Breast epithelium (tissue), 4 donors: ENCODE results near the gene HTR6. TPM values are rescaled to one million over a fixed set of nuclear protein-coding genes. Genes with fewer than 3 reads are reported as not detected.

Experiments used
- DNase-seq, 2 donors: peaks; one replicate each; pipeline ENCODE4 v3.0.0-alpha.2; 2019; ENCODE audit warnings: low spot score in 2 of 2
- H3K27ac ChIP-seq, 2 donors: fragments of 200-600 bp; sonication (generic) in 1 of 2; one replicate each; pipeline ENCODE4 v1.5.1; 2016 to 2019; ENCODE audit warnings: mild to moderate bottlenecking in 1 of 2
- H3K27me3 ChIP-seq, 2 donors: fragments of 200-600 bp; sonication (generic) in 1 of 2; one replicate each; pipeline versions ENCODE4 v1.5.1 to v1.6.0; 2017 to 2019; ENCODE audit warnings: control low read depth in 1 of 2, mild to moderate bottlenecking in 1 of 2
- H3K36me3 ChIP-seq: fragments of 200-600 bp; one replicate; pipeline ENCODE4 v1.5.1; 2019
- H3K4me1 ChIP-seq, 2 donors: fragments of 200-600 bp; sonication (generic); one replicate each; pipeline ENCODE4 v1.5.1; 2016 to 2019; ENCODE audit warnings: control low read depth in 1 of 2
- H3K4me3 ChIP-seq, 3 donors: fragments of 200-600 bp; sonication (generic); 1 replicate in 2 of 3; 2 replicates in 1 of 3; pipeline ENCODE4 v1.5.1; 2016 to 2019; ENCODE audit warnings: mild to moderate bottlenecking in 3 of 3, moderate library complexity in 2 of 3
- H3K9me3 ChIP-seq, 2 donors: fragments of 200-600 bp; sonication (generic) in 1 of 2; one replicate each; pipeline ENCODE4 v1.5.1; 2016 to 2019; ENCODE audit warnings: control low read depth in 1 of 2
- POLR2A ChIP-seq: fragments of 450-650 bp; IDR thresholded peaks from one replicate; pipeline ENCODE4 v1.6.1; 2016; ENCODE audit warnings: antibody characterized with exemption, mild to moderate bottlenecking, moderate library complexity
- POLR2AphosphoS5 ChIP-seq, 3 donors: sonication (generic); formaldehyde crosslinking; IDR thresholded peaks; one replicate each; pipeline ENCODE4 v1.6.1; 2017; ENCODE audit warnings: antibody characterized with exemption in 3 of 3
- intact Hi-C: fragments of 100-400 bp; cut with DNase I; formaldehyde crosslinking; loops from one replicate; pipeline ENCODE4 v1.15.1; 2023; ENCODE audit warnings: low total_unique reads
- total RNA-seq, 3 donors: library from RNA; depleted of rRNA; stranded (reverse); fragments of >200 nt; gene quantifications; one replicate each; pipeline ENCODE4 v1.1.0, GENCODE V29; 2016
- TF ChIP-seq, protein P1 (sequence below), 3 donors: fragments of 450-650 bp; IDR thresholded peaks; one replicate each; pipeline ENCODE4 v1.5.1; 2016 to 2017; ENCODE audit warnings: antibody characterized with exemption in 3 of 3, mild to moderate bottlenecking in 3 of 3, moderate library complexity in 3 of 3

HTR6 gene
- total RNA-seq, 3 donors from 2014 or later, result not detected

- Histone ChIP-seq H3K36me3 (no peaks in the 10 kb centered on the region), H3K9me3 (no peaks in the 10 kb centered on the region), H3K4me3 (no peak overlapping the region), H3K27ac (peak overlapping the region in 1 of 2 donors; percentile 61), H3K27me3 (no peaks in the 10 kb centered on the region), H3K4me1 (peaks cover 8 to 9% of the 10 kb centered on the region in 2 donors)
- TF ChIP-seq, protein P1, sequence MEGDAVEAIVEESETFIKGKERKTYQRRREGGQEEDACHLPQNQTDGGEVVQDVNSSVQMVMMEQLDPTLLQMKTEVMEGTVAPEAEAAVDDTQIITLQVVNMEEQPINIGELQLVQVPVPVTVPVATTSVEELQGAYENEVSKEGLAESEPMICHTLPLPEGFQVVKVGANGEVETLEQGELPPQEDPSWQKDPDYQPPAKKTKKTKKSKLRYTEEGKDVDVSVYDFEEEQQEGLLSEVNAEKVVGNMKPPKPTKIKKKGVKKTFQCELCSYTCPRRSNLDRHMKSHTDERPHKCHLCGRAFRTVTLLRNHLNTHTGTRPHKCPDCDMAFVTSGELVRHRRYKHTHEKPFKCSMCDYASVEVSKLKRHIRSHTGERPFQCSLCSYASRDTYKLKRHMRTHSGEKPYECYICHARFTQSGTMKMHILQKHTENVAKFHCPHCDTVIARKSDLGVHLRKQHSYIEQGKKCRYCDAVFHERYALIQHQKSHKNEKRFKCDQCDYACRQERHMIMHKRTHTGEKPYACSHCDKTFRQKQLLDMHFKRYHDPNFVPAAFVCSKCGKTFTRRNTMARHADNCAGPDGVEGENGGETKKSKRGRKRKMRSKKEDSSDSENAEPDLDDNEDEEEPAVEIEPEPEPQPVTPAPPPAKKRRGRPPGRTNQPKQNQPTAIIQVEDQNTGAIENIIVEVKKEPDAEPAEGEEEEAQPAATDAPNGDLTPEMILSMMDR (IDR thresholded peaks at IDR 0.05), result no peak
- TF ChIP-seq POLR2A, result no peak
- TF ChIP-seq POLR2AphosphoS5 (IDR thresholded peaks at IDR 0.05), result no peak
- no peak for DNase-seq
- intact Hi-C loops, result loop anchor here (10.0 kb wide), 1 partner anchor 311 kb away; no protein-coding TSS in a partner anchor
These were observed 9.0 kb upstream of the HTR6 start for GRCh38 chr1:19655718-19656080.

DNA sequence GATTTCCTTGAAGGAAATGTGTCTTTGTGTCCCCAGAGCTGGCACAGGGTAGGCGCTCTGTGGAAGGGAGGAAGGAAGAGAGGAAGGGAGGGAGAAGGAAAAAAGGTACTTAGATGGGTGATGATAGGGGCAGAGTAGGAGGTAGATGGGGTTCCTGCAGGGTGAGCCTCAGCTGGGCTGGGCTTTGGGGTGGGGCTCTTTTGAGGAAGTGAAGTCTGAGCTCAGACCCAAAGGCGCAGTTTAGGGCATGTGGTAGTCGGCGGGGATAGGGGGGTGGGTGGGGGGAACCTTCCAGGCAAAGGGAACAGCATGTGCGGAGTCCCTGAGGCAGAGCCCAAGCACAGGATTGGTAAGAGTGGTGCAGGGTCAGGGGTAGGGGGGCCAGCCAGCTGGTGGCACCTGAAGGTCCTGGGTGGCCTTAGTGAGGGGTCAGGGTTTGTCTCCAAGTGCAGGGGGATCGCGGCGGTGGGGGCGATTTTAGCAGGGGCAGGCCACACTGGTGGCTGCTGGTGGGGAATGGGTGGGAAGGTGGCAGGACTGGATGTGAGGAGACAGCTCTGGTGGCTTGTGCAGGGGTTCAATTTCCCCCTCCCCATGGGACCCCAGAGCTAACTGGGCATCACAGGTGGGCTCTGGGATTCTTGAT, 8.4 kb upstream of the HTR6 start:
- H3K9me3 ChIP-seq, result no peaks in the 10 kb centered on the region
- no peaks in the 10 kb centered on the region for H3K36me3 ChIP-seq
- H3K27ac ChIP-seq, result no peak overlapping the region
- intact Hi-C loops, result loop anchor here (10.0 kb wide), 1 partner anchor 311 kb away; no protein-coding TSS in a partner anchor
- no peak for DNase-seq
- TF ChIP-seq POLR2AphosphoS5 (IDR thresholded peaks at IDR 0.05) (no peak), POLR2A (no peak)
- TF ChIP-seq, protein P1 (IDR thresholded peaks at IDR 0.05), result no peak
- peaks cover 3 to 5% of the 10 kb centered on the region in 2 donors for H3K4me1 ChIP-seq
- H3K27me3 ChIP-seq, result no peaks in the 10 kb centered on the region
- no peak overlapping the region for H3K4me3 ChIP-seq

- intact Hi-C loops, result loop anchor here (10.0 kb wide), 1 partner anchor 312 kb away; no protein-coding TSS in a partner anchor
- TF ChIP-seq, protein P1 (IDR thresholded peaks at IDR 0.05), result no peak
- TF ChIP-seq POLR2A, result no peak
- Histone ChIP-seq H3K4me1 (peaks cover 0 to 2% of the 10 kb centered on the region in 2 donors), H3K36me3 (no peaks in the 10 kb centered on the region), H3K27ac (no peak overlapping the region), H3K27me3 (no peaks in the 10 kb centered on the region), H3K4me3 (no peak overlapping the region), H3K9me3 (no peaks in the 10 kb centered on the region)
- DNase-seq, result no peak
These were observed 7.8 kb upstream of the HTR6 start for GRCh38 chr1:19656780-19657466.

- Histone ChIP-seq H3K27ac (peak overlapping the region in 1 of 2 donors; percentile 12), H3K4me1 (no peaks in the 10 kb centered on the region), H3K9me3 (no peaks in the 10 kb centered on the region), H3K4me3 (no peak overlapping the region), H3K27me3 (no peaks in the 10 kb centered on the region), H3K36me3 (no peaks in the 10 kb centered on the region)
- TF ChIP-seq, protein P1 (IDR thresholded peaks at IDR 0.05), result no peak
- TF ChIP-seq POLR2AphosphoS5 (IDR thresholded peaks at IDR 0.05), result no peak
- TF ChIP-seq POLR2A, result no peak
- DNase-seq, result no peak
- intact Hi-C loops, result loop anchor here (10.0 kb wide), 1 partner anchor 313 kb away; no protein-coding TSS in a partner anchor
These were observed 7.2 kb upstream of the HTR6 start for GRCh38 chr1:19657511-19657910.

DNA sequence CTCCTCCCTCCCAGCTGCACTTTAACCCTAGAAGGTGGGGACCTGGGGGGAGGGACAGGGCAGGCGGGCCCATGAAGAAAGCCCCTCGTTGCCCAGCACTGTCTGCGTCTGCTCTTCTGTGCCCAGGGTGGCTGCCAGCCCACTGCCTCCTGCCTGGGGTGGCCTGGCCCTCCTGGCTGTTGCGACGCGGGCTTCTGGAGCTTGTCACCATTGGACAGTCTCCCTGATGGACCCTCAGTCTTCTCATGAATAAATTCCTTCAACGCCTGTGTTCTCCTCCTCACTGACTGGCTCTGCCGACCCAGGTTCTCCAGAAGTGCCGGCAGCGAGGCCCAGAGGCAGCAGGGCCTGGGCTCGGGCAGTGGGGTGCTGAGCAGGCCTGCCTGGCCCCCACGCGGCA, 6.5 kb upstream of the HTR6 start:
- TF ChIP-seq POLR2AphosphoS5 (IDR thresholded peaks at IDR 0.05) (no peak), POLR2A (no peak)
- TF ChIP-seq, protein P1 (IDR thresholded peaks at IDR 0.05), result no peak
- no peaks in the 10 kb centered on the region for H3K9me3 ChIP-seq

More for the DNA sequence above, 6.5 kb upstream of the HTR6 start:
- Histone ChIP-seq H3K27me3 (no peaks in the 10 kb centered on the region), H3K36me3 (no peaks in the 10 kb centered on the region), H3K4me1 (no peaks in the 10 kb centered on the region), H3K4me3 (no peak overlapping the region), H3K27ac (no peak overlapping the region)
- intact Hi-C loops, result loop anchor here (10.0 kb wide), 1 partner anchor 313 kb away; no protein-coding TSS in a partner anchor
- no peak for DNase-seq
